Naive thymus-derived CD4-positive, alpha-beta T cell (primary cell): ENCODE data around the gene LRR1. TPM values are rescaled to one million over a fixed set of nuclear protein-coding genes. Genes with fewer than 3 reads are reported as not detected.
A peak's percentile ranks its signal among the peaks of the same experiment; 100 is the strongest.
"Not testable (repeated sequence)": the region's sequence is repeated elsewhere in the genome, so short reads cannot be mapped to it uniquely, and the experiment has no call there.

Experiments used
- ATAC-seq: fragments of 150-1000 bp; cut with Tn5 transposase; 2 replicates; pipeline ENCODE4 v1.10.0; 2021; ENCODE audit warnings: mild to moderate bottlenecking, moderate library complexity
- CTCF ChIA-PET: fragments of 350-600 bp; sonication (Branson Sonifier 250); formaldehyde crosslinking; loops from one replicate; lab custom pipeline; 2021; ENCODE audit warnings: antibody characterized with exemption; lab: Charles Lee
- POLR2A ChIA-PET: fragments of 350-600 bp; sonication (Branson Sonifier 250); formaldehyde crosslinking; loops from one replicate; lab custom pipeline; 2021; ENCODE audit warnings: antibody characterized with exemption, inconsistent platforms; lab: Charles Lee
- DNase-seq, 9 donors: peaks; one replicate each; pipeline versions ENCODE4 v3.0.0 to v3.0.0-alpha.2; 2020 to 2022; ENCODE audit warnings: mixed read lengths in 1 of 9
- H3K27ac ChIP-seq: one replicate; pipeline ENCODE4 v1.7.0; 2013; ENCODE audit warnings: mild to moderate bottlenecking, low read depth, low read length, moderate library complexity
- H3K27me3 ChIP-seq, 2 donors: one replicate each; pipeline ENCODE4 v1.7.0; 2013; ENCODE audit warnings: low read length in 2 of 2, mild to moderate bottlenecking in 2 of 2, moderate library complexity in 2 of 2; ENCODE audit not compliant: control insufficient read depth in 2 of 2, insufficient read depth in 2 of 2
- H3K36me3 ChIP-seq, 3 experiments: 1 replicate in 2 of 3; 2 replicates in 1 of 3; pipeline ENCODE4 v1.7.0; 2013; ENCODE audit warnings: low read length in 3 of 3, mild to moderate bottlenecking in 3 of 3, moderate library complexity in 1 of 3; ENCODE audit not compliant: insufficient read depth in 3 of 3, control insufficient read depth in 2 of 3
- H3K4me1 ChIP-seq, 2 donors: one replicate each; pipeline ENCODE4 v1.7.0; 2013; ENCODE audit warnings: low read length in 2 of 2, mild to moderate bottlenecking in 2 of 2, moderate library complexity in 1 of 2; ENCODE audit not compliant: control insufficient read depth in 2 of 2, insufficient read depth in 2 of 2
- H3K4me3 ChIP-seq: 2 replicates; pipeline ENCODE4 v1.7.0; 2013; ENCODE audit warnings: mild to moderate bottlenecking, low read length
- H3K9me3 ChIP-seq, 3 experiments: 1 replicate in 2 of 3; 2 replicates in 1 of 3; pipeline ENCODE4 v1.7.0; 2013; ENCODE audit warnings: low read length in 3 of 3; ENCODE audit not compliant: control insufficient read depth in 2 of 3
- H3K27ac Mint-ChIP-seq, 9 donors: one replicate each; pipeline ENCODE4 v1.8.0; 2020 to 2022; ENCODE audit warnings: mixed read lengths in 9 of 9, mild to moderate bottlenecking in 8 of 9, moderate library complexity in 5 of 9, inconsistent platforms in 2 of 9
- H3K27me3 Mint-ChIP-seq, 5 donors: one replicate each; pipeline ENCODE4 v1.8.0; 2021 to 2022; ENCODE audit warnings: mixed read lengths in 5 of 5, mild to moderate bottlenecking in 1 of 5
- H3K36me3 Mint-ChIP-seq, 5 donors: one replicate each; pipeline ENCODE4 v1.8.0; 2020 to 2022; ENCODE audit warnings: mixed read lengths in 5 of 5, mild to moderate bottlenecking in 3 of 5, inconsistent platforms in 1 of 5
- H3K4me1 Mint-ChIP-seq, 7 donors: one replicate each; pipeline ENCODE4 v1.8.0; 2020 to 2022; ENCODE audit warnings: mixed read lengths in 7 of 7, mild to moderate bottlenecking in 3 of 7, inconsistent platforms in 1 of 7
- H3K4me3 Mint-ChIP-seq, 10 donors: one replicate each; pipeline ENCODE4 v1.8.0; 2020 to 2022; ENCODE audit warnings: mild to moderate bottlenecking in 10 of 10, mixed read lengths in 10 of 10, moderate library complexity in 6 of 10, inconsistent platforms in 2 of 10
- H3K9me3 Mint-ChIP-seq, 11 donors: one replicate each; pipeline ENCODE4 v1.8.0; 2020 to 2022; ENCODE audit warnings: mixed read lengths in 11 of 11, mild to moderate bottlenecking in 4 of 11, inconsistent platforms in 1 of 11, moderate library complexity in 1 of 11
- intact Hi-C, 2 donors: fragments of 100-400 bp; cut with micrococcal nuclease; formaldehyde crosslinking; loops; one replicate each; pipeline ENCODE4 v1.15.1; 2023
- polyA plus RNA-seq, 2 donors: library from polyadenylated mRNA; unstranded; fragments of 300-500 nt; fragmentation: Illumina TruSeq; gene quantifications; one replicate each; pipeline ENCODE4 v1.2.3, GENCODE V29; 2021
- total RNA-seq, 6 experiments: library from RNA in 5 of 6; stranded (reverse) in 5 of 6; gene quantifications; 1 replicate in 5 of 6; 2 replicates in 1 of 6; pipeline ENCODE4 v1.2.3 and lab custom pipeline; 2021 to 2026

Gene LRR1
- total and polyA plus RNA-seq, 7 experiments from 2014 or later: 7.5 to 39.7 (median 13.3) TPM

- peak overlapping the region; percentile 98 for H3K4me3 ChIP-seq
- Mint-ChIP-seq H3K9me3 (peaks cover 0 to 12% (median 0%) of the 10 kb centered on the region in 11 donors), H3K4me3 (peak overlapping the region; percentile 87 to 100 (median 94)), H3K4me1 (peaks cover 34 to 63% (median 52%) of the 10 kb centered on the region in 7 donors), H3K27ac (peak overlapping the region; percentile 90 to 100 (median 98)), H3K36me3 (peaks cover 7 to 41% (median 34%) of the 10 kb centered on the region in 5 donors)
- H3K27me3 ChIP-seq, H3K9me3 ChIP-seq, DNase-seq, ATAC-seq, H3K27me3 Mint-ChIP-seq: not testable (repeated sequence)
- peaks cover 16 to 28% (median 16%) of the 10 kb centered on the region in 3 experiments for H3K36me3 ChIP-seq
- intact Hi-C loops: loop anchor here (5.0 to 10.0 kb wide), 4 partner anchors 727 to 1660 kb away; partner anchors contain the start of genes MAP4K5 (in 2 of the 2), DMAC2L (in 1 of the 2), L2HGDH (in 1 of the 2) and TMX1 (in 1 of the 2)
- ChIA-PET POLR2A (interaction anchor here (0.7 to 6.6 kb wide), 12 partner anchors 11 to 532 kb away, joined by 3 to 137 read pairs (median 7); partner anchors contain the start of genes DNAAF2, KLHDC2, LRR1 and MGAT2), CTCF (interaction anchor here (0.6 to 2.0 kb wide), 4 partner anchors 17 to 688 kb away, joined by 3 to 6 read pairs (median 4); no protein-coding TSS in a partner anchor)
- peaks cover 19 to 21% of the 10 kb centered on the region in 2 donors for H3K4me1 ChIP-seq
- H3K27ac ChIP-seq: peak overlapping the region; percentile 84
Measured at GRCh38 chr14:49584981-49585640, 13.6 kb upstream of the LRR1 start.

- Mint-ChIP-seq H3K36me3 (peaks cover 7 to 40% (median 32%) of the 10 kb centered on the region in 5 donors), H3K4me3 (peak within 1 kb of the TSS; percentile 87 to 100 (median 94)), H3K4me1 (peaks cover 33 to 60% (median 46%) of the 10 kb centered on the region in 7 donors), H3K27ac (peak within 1 kb of the TSS; percentile 90 to 100 (median 98)), H3K27me3 (peaks cover 0 to 5% (median 0%) of the 10 kb centered on the region in 5 donors), H3K9me3 (peaks cover 0 to 12% (median 0%) of the 10 kb centered on the region in 11 donors)
- ATAC-seq (peak; percentile 91), DNase-seq (peak; percentile 97 to 99 (median 99))
- ChIA-PET CTCF (interaction anchor here (0.5 to 3.5 kb wide), 10 partner anchors 9 to 1965 kb away, joined by 3 to 24 read pairs (median 5); partner anchors contain the start of genes DNAAF2, LRR1, MGAT2 and NEMF), POLR2A (interaction anchor here (0.7 to 6.6 kb wide), 20 partner anchors 10 to 1244 kb away, joined by 3 to 137 read pairs (median 5); partner anchors contain the start of genes DMAC2L, DNAAF2, KLHDC2 and L2HGDH)
- Histone ChIP-seq H3K36me3 (peaks cover 16 to 28% (median 16%) of the 10 kb centered on the region in 3 experiments), H3K27ac (peak within 1 kb of the TSS; percentile 84), H3K9me3 (no peaks in the 10 kb centered on the region), H3K4me1 (peaks cover 19 to 21% of the 10 kb centered on the region in 2 donors), H3K4me3 (peak within 1 kb of the TSS; percentile 98), H3K27me3 (no peaks in the 10 kb centered on the region)
- intact Hi-C loops: loop anchor here (1.0 to 10.0 kb wide), 18 partner anchors 12 to 1659 kb away; partner anchors contain the start of genes DMAC2L (in 2 of the 2), KLHDC2 (in 2 of the 2), L2HGDH (in 2 of the 2) and LRR1 (in 2 of the 2)
Measured at GRCh38 chr14:49585803-49586672, 12.7 kb upstream of the LRR1 start, which contains the start of gene RPS29. RPS29 (minus strand) TSS chr14:49586380; CDS start chr14:49586346, 34 bp downstream.

- peak in 8 of 9 donors; percentile 34 to 86 (median 78) for DNase-seq
Measured at GRCh38 chr14:49586673-49587460, 11.9 kb upstream of the LRR1 start.

GRCh38 chr14:49589387-49589786, 9.4 kb upstream of the LRR1 start:
- intact Hi-C loops: loop anchor here (5.0 to 10.0 kb wide), 4 partner anchors 723 to 1655 kb away; partner anchors contain the start of genes MAP4K5 (in 2 of the 2), DMAC2L (in 1 of the 2), L2HGDH (in 1 of the 2) and TMX1 (in 1 of the 2)
- POLR2A ChIA-PET: interaction anchor here (1.3 kb wide), 1 partner anchor 31 kb away, joined by 5 read pairs; the partner anchor contains the start of genes MGAT2 and RPL36AL
- Histone ChIP-seq H3K27ac (no peak overlapping the region), H3K9me3 (no peaks in the 10 kb centered on the region), H3K27me3 (no peaks in the 10 kb centered on the region), H3K36me3 (peaks cover 1 to 7% (median 6%) of the 10 kb centered on the region in 3 experiments), H3K4me1 (peaks cover 3 to 9% of the 10 kb centered on the region in 2 donors), H3K4me3 (no peak overlapping the region)
- CTCF ChIA-PET: no interaction called here
- peaks cover 0 to 5% (median 0%) of the 10 kb centered on the region in 5 donors for H3K27me3 Mint-ChIP-seq
- peaks cover 0 to 14% (median 8%) of the 10 kb centered on the region in 5 donors for H3K36me3 Mint-ChIP-seq
- H3K4me1 Mint-ChIP-seq: peaks cover 2 to 32% (median 13%) of the 10 kb centered on the region in 7 donors
- H3K9me3 Mint-ChIP-seq: peaks cover 0 to 12% (median 0%) of the 10 kb centered on the region in 11 donors
- no peak overlapping the region for H3K4me3 Mint-ChIP-seq
- peak overlapping the region in 2 of 9 donors; percentile 29 to 99 for H3K27ac Mint-ChIP-seq
- ATAC-seq (no peak), DNase-seq (no peak)

More at GRCh38 chr14:49586673-49587460, 11.9 kb upstream of the LRR1 start:
- intact Hi-C loops: loop anchor here (1.0 to 10.0 kb wide), 19 partner anchors 11 to 1658 kb away; partner anchors contain the start of genes DMAC2L (in 2 of the 2), KLHDC2 (in 2 of the 2), L2HGDH (in 2 of the 2) and LRR1 (in 2 of the 2)
- no peaks in the 10 kb centered on the region for H3K9me3 ChIP-seq
- Mint-ChIP-seq H3K27me3 (peaks cover 0 to 5% (median 0%) of the 10 kb centered on the region in 5 donors), H3K4me1 (peaks cover 25 to 52% (median 38%) of the 10 kb centered on the region in 7 donors), H3K9me3 (peaks cover 0 to 12% (median 0%) of the 10 kb centered on the region in 11 donors), H3K36me3 (peaks cover 7 to 34% (median 28%) of the 10 kb centered on the region in 5 donors), H3K4me3 (peak overlapping the region; percentile 87 to 100 (median 94)), H3K27ac (peak overlapping the region; percentile 90 to 100 (median 98))
- H3K27ac ChIP-seq: peak overlapping the region; percentile 84
- ATAC-seq: peak; percentile 67
- H3K4me3 ChIP-seq: peak overlapping the region; percentile 98
- peaks cover 16 to 28% (median 16%) of the 10 kb centered on the region in 3 experiments for H3K36me3 ChIP-seq
- ChIA-PET POLR2A (interaction anchor here (0.5 to 6.6 kb wide), 19 partner anchors 10 to 1244 kb away, joined by 3 to 137 read pairs (median 6); partner anchors contain the start of genes DMAC2L, DNAAF2, KLHDC2 and L2HGDH), CTCF (interaction anchor here (0.5 to 3.5 kb wide), 13 partner anchors 9 to 1965 kb away, joined by 3 to 24 read pairs (median 4); partner anchors contain the start of genes DNAAF2, LRR1, MGAT2 and NEMF)
- peaks cover 19 to 20% of the 10 kb centered on the region in 2 donors for H3K4me1 ChIP-seq
- no peaks in the 10 kb centered on the region for H3K27me3 ChIP-seq

GRCh38 chr14:49593016-49593415, 5.7 kb upstream of the LRR1 start:
- H3K4me1 Mint-ChIP-seq: peaks cover 0 to 31% (median 17%) of the 10 kb centered on the region in 7 donors
- Histone ChIP-seq H3K4me1 (peaks cover 0 to 5% of the 10 kb centered on the region in 2 donors), H3K27ac (no peak overlapping the region), H3K4me3 (no peak overlapping the region), H3K9me3 (no peaks in the 10 kb centered on the region), H3K27me3 (no peaks in the 10 kb centered on the region), H3K36me3 (no peaks in the 10 kb centered on the region)
- no peak overlapping the region for H3K27ac Mint-ChIP-seq
- ChIA-PET CTCF (no interaction called here), POLR2A (interaction anchor here (6.9 kb wide), 1 partner anchor 7 kb away, joined by 102 read pairs; the partner anchor contains the start of gene RPS29)
- no peak overlapping the region for H3K4me3 Mint-ChIP-seq
- ATAC-seq: no peak
- H3K9me3 Mint-ChIP-seq: no peaks in the 10 kb centered on the region
- intact Hi-C loops: no loop called here
- H3K27me3 Mint-ChIP-seq: no peaks in the 10 kb centered on the region
- no peaks in the 10 kb centered on the region for H3K36me3 Mint-ChIP-seq
- DNase-seq: no peak
